ENCODE data around the gene GTF3C1.
A peak's percentile ranks its signal among the peaks of the same experiment; 100 is the strongest.

GTF3C1 gene

DNA sequence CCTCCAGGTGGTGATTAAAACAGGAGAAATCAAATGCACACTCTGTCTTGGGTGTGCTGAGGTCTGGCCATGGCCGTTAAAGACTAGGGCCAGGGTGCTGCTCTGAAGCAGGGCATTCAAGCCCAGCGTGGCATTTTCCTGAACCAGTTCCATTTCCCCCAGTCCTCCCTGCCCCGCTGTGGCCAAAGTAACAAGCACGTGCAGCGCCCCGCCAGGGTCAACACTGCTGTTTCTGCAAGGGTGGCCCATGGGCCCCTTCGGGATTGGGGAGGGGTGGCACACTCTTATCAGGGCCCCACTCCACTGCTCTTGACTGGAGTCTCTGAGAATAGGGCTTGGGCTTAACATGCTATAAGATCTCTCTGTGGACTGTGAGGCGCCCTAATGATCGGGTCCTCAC, 74.8 kb downstream of the GTF3C1 start:
- intact Hi-C loops (cut with DNase I) = no loop called here
- no peak for DNase-seq

DNA sequence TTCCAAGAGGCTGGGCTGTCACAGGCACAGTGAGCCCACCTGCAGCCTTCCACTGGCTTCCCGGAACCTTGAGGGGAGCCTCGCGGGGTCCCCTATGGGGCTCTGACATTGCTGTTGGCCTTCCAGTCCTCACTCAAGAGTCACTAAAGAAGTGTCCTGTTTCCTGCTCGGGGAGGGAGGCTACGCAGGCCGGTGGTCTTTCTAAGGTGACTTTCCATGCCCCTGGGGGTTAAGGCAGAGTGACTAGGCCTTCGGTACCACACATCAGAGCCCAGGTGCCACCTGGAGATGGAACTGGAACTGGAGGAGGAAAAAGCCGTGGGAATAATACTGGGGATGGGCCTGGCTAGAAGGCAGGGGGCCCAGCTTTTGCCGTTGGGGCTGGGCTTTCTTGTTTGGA, 75.7 kb downstream of the GTF3C1 start:
- intact Hi-C loops (cut with DNase I) = no loop called here
- no peak for DNase-seq

DNA sequence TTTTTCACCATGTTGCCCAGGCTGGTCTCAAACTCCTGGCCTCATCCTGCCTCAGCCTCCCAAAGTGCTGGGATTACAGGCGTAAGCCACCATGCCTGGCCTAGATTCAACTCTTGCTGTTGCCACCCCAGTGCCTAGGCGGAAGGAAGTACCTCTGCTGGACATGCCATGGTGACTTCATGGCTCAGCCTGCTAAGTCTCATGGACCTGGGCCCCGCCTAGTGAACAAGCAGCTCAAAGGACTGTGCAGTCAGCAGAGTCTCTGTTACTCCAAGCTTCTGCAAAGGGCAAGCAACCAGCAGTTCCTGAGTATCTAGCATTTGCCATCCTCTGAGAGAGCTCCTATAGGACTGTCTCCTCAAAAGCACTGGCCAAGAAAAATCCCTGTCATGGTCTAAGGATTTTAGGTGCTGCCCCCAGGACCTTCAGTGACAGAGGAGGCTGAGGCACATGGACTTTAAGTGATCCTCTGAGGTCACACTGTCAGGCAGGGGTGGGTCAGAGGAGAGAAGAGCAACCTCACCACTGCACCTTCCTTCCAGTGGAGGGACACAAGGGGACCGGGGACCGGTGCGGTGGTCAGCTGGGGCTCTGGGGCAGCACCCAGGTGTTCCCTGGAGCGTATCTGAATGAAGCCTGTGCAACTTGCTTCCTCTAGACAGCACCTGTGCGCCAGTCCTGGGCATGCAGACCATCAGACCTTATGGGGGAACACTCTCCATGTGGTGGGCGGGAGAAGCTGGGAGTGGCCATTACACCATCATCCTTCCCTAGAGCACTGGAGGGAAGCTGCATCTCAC, 76.4 kb downstream of the GTF3C1 start:
- intact Hi-C loops (cut with DNase I) = no loop called here
- no peak for DNase-seq

DNA sequence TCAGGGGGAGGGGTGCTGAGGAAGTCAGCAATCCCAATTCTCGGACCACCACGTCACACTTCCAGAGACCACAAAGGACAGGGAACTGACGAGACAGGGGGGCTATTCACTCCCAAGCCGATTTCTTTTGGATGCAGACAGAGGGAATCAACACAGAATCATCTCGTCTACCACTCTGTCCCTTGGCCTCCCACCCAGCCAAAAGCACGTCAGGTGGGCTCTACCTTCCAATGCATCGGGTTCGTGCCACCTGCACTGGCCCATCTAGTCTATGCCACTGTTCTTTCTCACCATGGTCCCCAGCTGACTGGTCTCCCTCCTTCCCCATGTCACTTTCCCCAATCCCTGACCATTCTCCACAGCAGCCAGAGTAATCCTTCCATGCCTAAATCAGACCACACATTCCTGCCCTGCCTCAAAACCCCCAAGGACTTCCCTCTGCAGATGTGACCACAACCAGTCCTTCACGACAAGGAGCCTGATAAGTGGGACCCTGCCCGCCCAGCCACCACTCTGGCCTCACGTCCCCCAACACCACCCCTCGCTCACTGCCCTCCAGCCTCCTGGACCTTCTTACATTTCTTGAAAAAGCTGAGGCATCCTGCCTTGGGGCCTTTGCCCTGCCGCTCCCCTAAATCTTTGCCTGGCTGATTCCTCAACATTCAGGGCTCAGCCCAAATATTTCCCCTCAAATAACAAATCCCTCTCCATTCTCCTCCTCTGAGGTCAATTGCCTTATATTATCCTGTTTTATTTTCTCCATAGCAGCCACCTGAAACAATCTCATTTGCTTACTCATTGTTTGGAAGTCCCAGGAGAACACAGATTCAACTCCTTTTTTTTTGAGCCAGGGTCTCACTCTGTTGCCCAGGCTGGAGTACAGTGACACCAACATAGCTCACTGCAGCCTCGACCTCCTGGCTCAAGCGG, 77.4 kb downstream of the GTF3C1 start:
- DNase-seq = no peak
- intact Hi-C loops (cut with DNase I) = no loop called here

GRCh38 chr16:27471661-27472060, 78.1 kb downstream of the GTF3C1 start:
- intact Hi-C loops (cut with DNase I) = no loop called here
- no peak for DNase-seq

- no peak for DNase-seq
- intact Hi-C loops (cut with DNase I) = no loop called here
These were observed 78.9 kb downstream of the GTF3C1 start for GRCh38 chr16:27470567-27471431.

- intact Hi-C loops (cut with DNase I) = no loop called here
- peak in 35 of 42 donors; percentile 16 to 81 (median 52) for DNase-seq
These were observed 80.7 kb downstream of the GTF3C1 start for GRCh38 chr16:27468941-27469531.

DNA sequence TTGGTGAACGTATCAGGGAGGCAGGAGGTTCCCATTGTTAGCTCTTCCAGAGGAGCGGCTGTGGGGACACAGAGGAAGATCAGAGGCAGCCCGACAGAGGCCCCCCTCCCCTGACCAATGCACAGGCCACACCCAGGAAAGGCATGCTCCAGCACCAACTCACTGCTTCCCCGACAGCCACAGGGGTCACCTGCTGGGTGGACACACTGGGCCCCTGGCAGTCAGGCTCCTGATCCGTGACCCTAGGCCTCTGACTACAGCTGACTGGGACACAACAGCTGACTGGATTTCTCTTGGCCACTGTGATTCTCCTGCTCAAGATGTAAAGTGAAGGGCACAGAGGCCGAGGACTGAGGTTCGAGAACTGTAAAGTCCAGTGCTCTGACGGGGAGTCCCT, 84.2 kb downstream of the GTF3C1 start:
- DNase-seq = no peak
- intact Hi-C loops (cut with DNase I) = no loop called here

DNA sequence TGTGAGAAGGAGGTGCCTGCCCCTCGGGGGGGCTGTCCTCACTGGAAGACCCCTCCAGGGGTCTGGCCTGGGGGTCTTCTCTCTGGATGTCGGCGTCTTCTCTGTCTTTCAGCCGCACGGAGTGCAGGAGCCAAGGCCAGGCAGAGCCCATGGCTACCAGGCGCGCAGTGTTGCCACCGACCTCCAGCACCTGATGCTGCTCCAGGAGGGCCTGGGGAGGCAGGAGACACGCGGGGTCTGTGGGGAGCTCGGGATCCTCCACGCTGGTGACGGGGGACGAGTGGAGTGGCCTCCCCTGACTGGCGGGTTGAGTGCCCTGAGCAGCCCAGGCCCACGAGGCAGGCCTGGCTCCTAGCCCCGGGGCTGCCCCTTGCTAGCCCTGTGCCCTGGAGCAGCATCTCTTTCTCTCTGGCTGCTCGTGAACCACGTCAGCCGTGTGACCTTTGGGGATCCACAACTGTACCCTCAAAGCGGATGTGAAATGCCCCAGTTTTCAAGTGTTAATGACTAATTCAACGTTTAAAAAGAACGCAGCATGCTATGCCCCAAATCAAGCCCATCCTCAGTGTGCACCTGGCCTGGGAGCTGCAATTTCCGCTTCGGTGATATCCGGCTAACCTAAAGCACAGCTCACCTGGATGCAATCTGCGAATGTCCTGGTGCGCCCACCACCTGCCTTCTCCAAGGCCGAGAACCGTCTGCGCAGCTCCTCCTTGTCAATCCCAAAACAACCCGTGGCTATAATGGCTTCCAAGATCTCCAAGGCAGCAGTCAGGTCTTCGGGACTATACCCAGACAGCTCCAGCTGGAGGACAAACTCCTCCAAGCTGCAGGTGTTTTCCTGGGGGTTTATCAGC, 84.9 kb downstream of the GTF3C1 start:
- intact Hi-C loops (cut with DNase I) = no loop called here
- no peak for DNase-seq

GRCh38 chr16:27463741-27464591, 85.7 kb downstream of the GTF3C1 start:
- intact Hi-C loops (cut with DNase I) = no loop called here
- peak in 37 of 42 donors; percentile 16 to 85 (median 49) for DNase-seq

DNA sequence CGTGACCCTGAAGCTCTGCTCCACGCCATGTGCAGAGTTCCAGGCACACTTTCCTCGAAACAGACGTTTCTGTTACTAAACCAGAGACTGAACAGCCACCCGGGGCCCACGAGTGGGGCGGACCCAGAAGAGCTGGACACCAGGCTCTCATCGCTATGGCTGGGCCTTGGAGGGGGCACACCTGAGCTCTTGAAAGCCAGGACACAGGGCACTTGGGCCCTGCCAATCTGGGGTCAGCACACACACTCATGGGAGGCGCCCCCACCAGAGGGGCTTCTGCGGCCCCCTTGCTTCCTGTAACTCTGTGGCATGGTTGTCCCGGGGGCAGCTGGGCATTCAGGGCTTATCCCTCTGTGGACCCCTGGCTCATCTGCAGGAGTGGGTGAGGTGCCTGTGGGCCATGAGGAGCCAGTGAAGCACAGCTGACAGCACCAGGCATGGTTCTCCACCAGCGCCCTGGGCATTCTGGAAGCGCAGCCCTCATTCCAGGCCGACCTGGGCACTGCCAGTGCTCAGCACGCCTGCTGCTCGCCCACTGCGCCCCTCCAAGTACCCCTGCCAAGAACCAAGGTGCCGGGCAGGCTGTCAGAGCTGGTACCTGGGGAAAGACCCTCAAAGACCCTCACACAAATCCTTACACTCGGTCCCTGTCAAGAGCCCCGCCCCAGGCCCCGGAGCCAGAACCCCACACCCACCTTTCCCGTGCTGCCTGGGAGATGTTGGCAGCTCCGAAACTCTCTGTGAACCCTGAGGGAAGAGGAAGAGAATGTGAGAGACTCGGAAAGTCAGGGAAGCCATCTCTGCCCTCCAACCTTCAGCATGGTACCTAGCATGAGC, 86.6 kb downstream of the GTF3C1 start:
- intact Hi-C loops (cut with DNase I) = no loop called here
- DNase-seq = peak in 12 of 42 donors; percentile 19 to 61 (median 42)

GRCh38 chr16:27462200-27462845, 87.4 kb downstream of the GTF3C1 start:
- intact Hi-C loops (cut with DNase I) = no loop called here
- DNase-seq = no peak

DNA sequence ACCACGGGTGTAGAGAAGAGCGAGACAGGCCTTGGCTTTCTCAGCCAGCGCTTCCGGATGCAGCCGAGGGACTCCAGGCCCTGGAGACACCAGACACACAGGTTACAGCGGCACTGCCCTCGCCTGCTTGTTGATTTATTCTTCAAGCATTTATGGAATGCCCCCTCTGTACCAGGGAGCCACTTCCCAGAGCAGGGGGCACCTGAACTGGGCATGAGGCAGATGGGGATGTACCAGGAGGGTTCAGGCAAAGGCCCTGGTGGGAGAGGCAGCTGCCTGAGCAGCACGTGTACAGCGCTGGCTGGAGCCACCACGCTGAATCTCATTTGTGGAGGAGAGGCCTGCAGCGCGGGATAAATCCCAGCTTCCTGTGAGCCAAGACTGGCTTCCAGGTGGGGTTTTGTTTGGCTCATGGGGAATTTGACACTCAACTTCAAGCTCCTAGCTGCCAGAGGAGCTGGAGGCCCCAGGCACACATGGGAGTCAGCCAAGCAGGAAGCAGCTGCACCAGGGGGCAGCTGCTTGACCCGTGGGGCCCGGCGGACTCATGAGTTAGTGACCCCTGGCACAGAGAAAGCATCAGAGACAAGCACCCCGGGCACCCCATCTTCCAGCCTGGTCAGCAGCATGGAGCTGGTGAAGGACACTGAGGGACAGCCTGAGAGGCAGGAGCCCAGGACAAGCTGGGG, 88.1 kb downstream of the GTF3C1 start:
- no peak for DNase-seq
- intact Hi-C loops (cut with DNase I) = no loop called here

- DNase-seq = no peak
- intact Hi-C loops (cut with DNase I) = no loop called here
These were observed 88.8 kb downstream of the GTF3C1 start for GRCh38 chr16:27460663-27461482.
